Measurements from ENCODE around the gene MEF2A.

GRCh38 chr15:99686290-99686689 is 120.5 kb downstream of the MEF2A start:
- TF ChIP-seq CTCF (conservative IDR thresholded peaks at IDR 0.05; ENCODE audit: low read depth, low read length): no peak
- no peak for TF ChIP-seq EZH2 (IDR thresholded peaks at IDR 0.05; ENCODE audit: low read length, unreplicated experiment)
- TF ChIP-seq EZH2phosphoT487 (IDR thresholded peaks at IDR 0.05; ENCODE audit: borderline replicate concordance, low read length): no peak
